ENCODE results near the gene EPB41L4B. TPM values are rescaled to one million over a fixed set of nuclear protein-coding genes. Genes with fewer than 3 reads are reported as not detected.

Gene EPB41L4B
- total and polyA plus RNA-seq, 2 of the 4 experiments (the other 2 are of a cell fraction): 0.36 to 0.54 TPM

- intact Hi-C loops (cut with micrococcal nuclease): loop anchor here (10.0 kb wide), 1 partner anchor 137 kb away; the partner anchor contains the start of gene TMEM245
- no TSS peak for BruUV-seq (replicated peaks)
- H3K27ac ChIP-seq (ENCODE audit: insufficient read depth, low read length): 0 out of 2 replicates have a peak overlapping the region, but pooled peaks have one; percentile 9
Observed at GRCh38 chr9:109252291-109252690, 68.6 kb downstream of the EPB41L4B start.

More at GRCh38 chr9:109252291-109252690, 68.6 kb downstream of the EPB41L4B start:
- Histone ChIP-seq H2AK5ac (ENCODE audit: low read depth, low read length) (peak overlapping the region; percentile 68), H2AFZ (replicated peaks; ENCODE audit: low read length, poor library complexity) (no peak overlapping the region), H2BK5ac (ENCODE audit: low read depth, low read length, poor library complexity, severe bottlenecking) (peak overlapping the region; percentile 39), H4K91ac (ENCODE audit: insufficient read depth, low read depth, low read length) (peak overlapping the region; percentile 70), H2BK20ac (ENCODE audit: low read depth, low read length) (peak overlapping the region; percentile 31; the same call in 1 of the 2 replicates), H2BK15ac (ENCODE audit: low read depth, low read length) (peak overlapping the region; percentile 10; the same call in 1 of the 3 replicates), H3K79me1 (ENCODE audit: low read depth in 1 of 2, low read length in 2 of 2) (no peaks in the 10 kb centered on the region), H3K9me3 (ENCODE audit: control insufficient read depth, insufficient read depth, low read length) (no peaks in the 10 kb centered on the region), H2BK120ac (ENCODE audit: low read depth, low read length) (peak overlapping the region; percentile 88), H3K14ac (replicated peaks; ENCODE audit: low read depth, low read length) (peak overlapping the region; percentile 46), H3K4me3 (ENCODE audit: insufficient read depth, low read depth, low read length) (no peak overlapping the region), H3K56ac (ENCODE audit: extremely low read depth, insufficient read depth, low read length) (no peak overlapping the region), H2AK9ac (replicated peaks; ENCODE audit: low read depth, low read length, poor library complexity) (no peak overlapping the region), H4K20me1 (ENCODE audit: insufficient read depth, low read length) (no peaks in the 10 kb centered on the region), H3K4ac (ENCODE audit: low read depth, low read length) (peak overlapping the region; percentile 55), H3K27me3 (ENCODE audit: control insufficient read depth, insufficient read depth, low read length) (no peaks in the 10 kb centered on the region), H3K36me3 (ENCODE audit: control insufficient read depth, insufficient read depth, low read length) (no peaks in the 10 kb centered on the region), H4K5ac (ENCODE audit: low read depth, low read length) (peak overlapping the region; percentile 55), H3K9ac (ENCODE audit: low read depth, low read length) (no peak overlapping the region), H3K9me1 (ENCODE audit: insufficient read depth, low read length) (peaks cover 18% of the 10 kb centered on the region; the same call in 1 of the 2 replicates), H3K4me1 (ENCODE audit: control insufficient read depth, insufficient read depth, low read length) (peaks cover 27% of the 10 kb centered on the region), H3K23ac (ENCODE audit: low read depth, low read length) (no peak overlapping the region), H4K8ac (ENCODE audit: low read depth in 2 of 2, low read length in 2 of 2) (peak overlapping the region in 1 of 2 experiments; percentile 48; a peak in 1 of 4 replicates), H3K18ac (ENCODE audit: low read depth, low read length) (peak overlapping the region; percentile 29; the same call in 1 of the 2 replicates), H3K4me2 (ENCODE audit: low read depth, low read length) (no peak overlapping the region)
- TF ChIP-seq CEBPB (IDR thresholded peaks at IDR 0.05; ENCODE audit: low read depth, low read length) (no peak), FOS (IDR thresholded peaks at IDR 0.05; ENCODE audit: low read depth, low read length) (no peak)
- TF ChIP-seq, protein P1, sequence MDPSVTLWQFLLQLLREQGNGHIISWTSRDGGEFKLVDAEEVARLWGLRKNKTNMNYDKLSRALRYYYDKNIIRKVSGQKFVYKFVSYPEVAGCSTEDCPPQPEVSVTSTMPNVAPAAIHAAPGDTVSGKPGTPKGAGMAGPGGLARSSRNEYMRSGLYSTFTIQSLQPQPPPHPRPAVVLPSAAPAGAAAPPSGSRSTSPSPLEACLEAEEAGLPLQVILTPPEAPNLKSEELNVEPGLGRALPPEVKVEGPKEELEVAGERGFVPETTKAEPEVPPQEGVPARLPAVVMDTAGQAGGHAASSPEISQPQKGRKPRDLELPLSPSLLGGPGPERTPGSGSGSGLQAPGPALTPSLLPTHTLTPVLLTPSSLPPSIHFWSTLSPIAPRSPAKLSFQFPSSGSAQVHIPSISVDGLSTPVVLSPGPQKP (IDR thresholded peaks at IDR 0.05; ENCODE audit: borderline replicate concordance, low read depth, low read length): no peak
- 90% methylated on average over 4 of the region's 7 CpGs; no CpG with 5 or more reads in 1 of the 2 experiments for WGBS, 2 experiments (ENCODE audit: extremely low coverage in 2 of 2, insufficient read length in 1 of 2)
- dilution Hi-C loops (cut with HindIII; ENCODE audit: low sequenced_read_pairs, unreplicated experiment) (no loop called here), in situ Hi-C loops (cut with MboI; ENCODE audit: low sequenced_read_pairs) (no loop called here)
- no peak for DNase-seq
- CTCF ChIA-PET: no interaction called here
- POLR2A ChIA-PET (ENCODE audit: unreplicated experiment): interaction anchor here (0.5 to 0.6 kb wide), 2 partner anchors 804 to 1270 kb away, joined by 3 read pairs; no protein-coding TSS in a partner anchor
- ATAC-seq (ENCODE audit: low read depth): no peak

All from IMR-90 (cell line).